ENCODE results near the gene ODAD4.

GRCh38 chr17:41910701-41911391 lies 19.6 kb upstream of the ODAD4 start:
- TF ChIP-seq CTCF (IDR thresholded peaks at IDR 0.05) (no peak), POLR2AphosphoS5 (IDR thresholded peaks at IDR 0.05; ENCODE audit: low read depth, low read length) (no peak), REST (IDR thresholded peaks at IDR 0.05; ENCODE audit: insufficient read depth in 1 of 2, low read depth in 2 of 2, low read length in 1 of 2) (no peak), SIN3A (IDR thresholded peaks at IDR 0.05; ENCODE audit: borderline replicate concordance, insufficient read depth, low read depth, low read length) (no peak), TCF7L2 (IDR thresholded peaks at IDR 0.05; ENCODE audit: low read depth, low read length) (no peak)

Data from Panc1 (cell line).